H1 (cell line): ENCODE measurements around the gene LHFPL6. TPM values are rescaled to one million over a fixed set of nuclear protein-coding genes. Genes with fewer than 3 reads are reported as not detected.

Source experiments
- CTCF ChIA-PET: fragments of 300-600 bp; sonication (Branson Sonifier 250); formaldehyde crosslinking; loops from one replicate; lab custom pipeline; 2021; ENCODE audit not compliant: partially characterized antibody; lab: Charles Lee
- POLR2A ChIA-PET: fragments of 300-600 bp; sonication (Branson Sonifier 250); formaldehyde crosslinking; loops from one replicate; lab custom pipeline; 2021; ENCODE audit warnings: inconsistent platforms; ENCODE audit not compliant: partially characterized antibody; lab: Charles Lee
- DNase-seq, 2 experiments: peaks; one replicate each; pipeline versions ENCODE4 v3.0.0 to v3.0.0-alpha.2; 2010 to 2022; ENCODE audit warnings: low spot score in 2 of 2, low read depth in 1 of 2, mixed read lengths in 1 of 2
- FAIRE-seq: peaks from 2 replicates; lab custom pipeline; 2011; peaks lifted over from hg19 to GRCh38; lab: Jason Lieb, UNC
- H2AFZ ChIP-seq: 2 replicates; pipeline ENCODE4 v1.8.1; 2012; ENCODE audit warnings: low read length, inconsistent platforms
- H2AK5ac ChIP-seq: 2 replicates; pipeline ENCODE4 v1.6.1; 2013; ENCODE audit warnings: low read depth, low read length
- H2BK120ac ChIP-seq: replicated peaks from 2 replicates; pipeline ENCODE3; 2013; ENCODE audit warnings: low read depth, low read length, inconsistent platforms
- H2BK12ac ChIP-seq: 2 replicates; pipeline ENCODE4 v1.6.1; 2013; ENCODE audit warnings: low read depth, low read length
- H2BK15ac ChIP-seq: 2 replicates; pipeline ENCODE4 v1.6.1; 2013; ENCODE audit warnings: low read length
- H2BK20ac ChIP-seq: 2 replicates; pipeline ENCODE4 v1.6.1; 2013; ENCODE audit warnings: low read length
- H2BK5ac ChIP-seq: 2 replicates; pipeline ENCODE4 v1.6.1; 2013; ENCODE audit warnings: low read depth, low read length
- H3K14ac ChIP-seq: 2 replicates; pipeline ENCODE4 v1.6.1; 2013; ENCODE audit warnings: inconsistent platforms; ENCODE audit not compliant: insufficient read length
- H3K18ac ChIP-seq: 2 replicates; pipeline ENCODE4 v1.6.1; 2013; ENCODE audit warnings: low read length; ENCODE audit errors: extremely low read depth
- H3K23ac ChIP-seq: 2 replicates; pipeline ENCODE4 v1.6.1; 2013; ENCODE audit warnings: inconsistent platforms; ENCODE audit not compliant: insufficient read length
- H3K23me2 ChIP-seq: 2 replicates; pipeline ENCODE4 v1.6.1; 2013; ENCODE audit warnings: low read depth, low read length
- H3K27ac ChIP-seq: 2 replicates; pipeline ENCODE4 v1.6.1; 2011; ENCODE audit warnings: low read depth, low read length, inconsistent platforms
- H3K27me3 ChIP-seq, 4 experiments: replicated peaks in 1 of 4; 1 replicate in 1 of 4; 2 replicates in 3 of 4; pipeline versions ENCODE4 v1.6.1 to v1.8.1; 2011 to 2013; ENCODE audit warnings: low read length in 3 of 4, mild to moderate bottlenecking in 3 of 4, inconsistent platforms in 2 of 4, mixed read lengths in 2 of 4, moderate library complexity in 1 of 4; ENCODE audit not compliant: control insufficient read depth in 3 of 4, insufficient read depth in 3 of 4; ENCODE audit errors: extremely low read depth in 1 of 4
- H3K36me3 ChIP-seq, 4 experiments: 2 replicates each; pipeline versions ENCODE4 v1.6.1 to v1.8.1; 2011 to 2013; ENCODE audit warnings: mild to moderate bottlenecking in 4 of 4, low read length in 3 of 4, moderate library complexity in 2 of 4, control low read depth in 1 of 4, inconsistent platforms in 1 of 4; ENCODE audit not compliant: insufficient read depth in 4 of 4, control insufficient read depth in 2 of 4
- H3K4ac ChIP-seq: replicated peaks from 2 replicates; pipeline ENCODE3; 2013; ENCODE audit warnings: low read length, low read depth, mixed read lengths, inconsistent platforms; ENCODE audit not compliant: insufficient read length
- H3K4me1 ChIP-seq, 4 experiments: replicated peaks in 1 of 4; 1 replicate in 1 of 4; 2 replicates in 3 of 4; pipeline versions ENCODE4 v1.6.1 to v1.8.1; 2011 to 2013; ENCODE audit warnings: low read length in 3 of 4, inconsistent platforms in 2 of 4, mixed read lengths in 1 of 4; ENCODE audit not compliant: insufficient read depth in 4 of 4, control insufficient read depth in 3 of 4
- H3K4me2 ChIP-seq, 2 experiments: 2 replicates each; pipeline versions ENCODE4 v1.6.1 to v1.8.1; 2011 to 2013; ENCODE audit warnings: low read depth in 2 of 2, low read length in 2 of 2, control low read depth in 1 of 2, inconsistent platforms in 1 of 2, mild to moderate bottlenecking in 1 of 2; ENCODE audit not compliant: insufficient read depth in 1 of 2
- H3K4me3 ChIP-seq, 4 experiments: fragments of 200-600, 300-600 bp in 1 of 4; sonication (generic), shearing (Covaris generic), sonication (Bioruptor Twin) in 1 of 4; 2 replicates each; pipeline versions ENCODE4 v1.5.1 to v1.8.1; 2011 to 2016; ENCODE audit warnings: low read length in 4 of 4, low read depth in 3 of 4, control low read depth in 2 of 4, inconsistent platforms in 2 of 4, mild to moderate bottlenecking in 2 of 4, mixed read lengths in 1 of 4, moderate library complexity in 1 of 4; ENCODE audit not compliant: insufficient read depth in 2 of 4; ENCODE audit errors: extremely low read depth in 1 of 4
- H3K56ac ChIP-seq: replicated peaks from 2 replicates; pipeline ENCODE3; 2013; ENCODE audit warnings: low read depth, mild to moderate bottlenecking, mixed read lengths, low read length, inconsistent platforms; ENCODE audit not compliant: insufficient read length
- H3K79me1 ChIP-seq: 2 replicates; pipeline ENCODE4 v1.6.1; 2013; ENCODE audit warnings: low read depth, low read length, control low read depth
- H3K79me2 ChIP-seq, 2 experiments: 2 replicates each; pipeline versions ENCODE4 v1.6.1 to v1.8.1; 2012 to 2013; ENCODE audit warnings: low read length in 2 of 2, mild to moderate bottlenecking in 2 of 2, inconsistent platforms in 1 of 2; ENCODE audit not compliant: insufficient read depth in 2 of 2, control insufficient read depth in 1 of 2
- H3K9ac ChIP-seq, 4 experiments: replicated peaks in 1 of 4; 1 replicate in 1 of 4; 2 replicates in 3 of 4; pipeline versions ENCODE4 v1.6.1 to v1.8.1; 2011 to 2013; ENCODE audit warnings: low read depth in 3 of 4, low read length in 3 of 4, control low read depth in 2 of 4, mild to moderate bottlenecking in 2 of 4, moderate library complexity in 2 of 4, inconsistent platforms in 1 of 4; ENCODE audit errors: extremely low read depth in 1 of 4
- H3K9me3 ChIP-seq, 2 experiments: 2 replicates each; pipeline versions ENCODE4 v1.6.1 to v1.8.1; 2012 to 2013; ENCODE audit warnings: mild to moderate bottlenecking in 2 of 2, moderate library complexity in 2 of 2, control low read depth in 1 of 2, inconsistent platforms in 1 of 2, low read depth in 1 of 2, low read length in 1 of 2, mixed read lengths in 1 of 2; ENCODE audit not compliant: insufficient read depth in 2 of 2
- H4K20me1 ChIP-seq, 2 experiments: replicated peaks in 1 of 2; 2 replicates each; pipeline versions ENCODE3 to v1.8.1; 2011 to 2013; ENCODE audit warnings: inconsistent platforms in 2 of 2, low read length in 2 of 2, mild to moderate bottlenecking in 1 of 2; ENCODE audit not compliant: insufficient read depth in 2 of 2, control insufficient read depth in 1 of 2
- H4K5ac ChIP-seq: 2 replicates; pipeline ENCODE4 v1.6.1; 2013; ENCODE audit warnings: low read length, low read depth, mixed read lengths, inconsistent platforms; ENCODE audit not compliant: insufficient read length
- H4K8ac ChIP-seq: 2 replicates; pipeline ENCODE4 v1.8.0; 2013; ENCODE audit warnings: mild to moderate bottlenecking, moderate library complexity, low read length, inconsistent platforms; ENCODE audit not compliant: insufficient read depth; ENCODE audit errors: extremely low read depth
- H4K91ac ChIP-seq: replicated peaks from 2 replicates; pipeline ENCODE3; 2013; ENCODE audit warnings: low read length, mixed read lengths, inconsistent platforms; ENCODE audit not compliant: insufficient read length
- CHD1 ChIP-seq: IDR thresholded peaks from 2 replicates; pipeline ENCODE4 v1.6.1; 2012; ENCODE audit warnings: low read depth, low read length, improper control_type of control experiment
- KDM5A ChIP-seq: fragments of 200-600 bp; IDR thresholded peaks from 2 replicates; pipeline ENCODE4 v1.7.1; 2012; ENCODE audit warnings: mild to moderate bottlenecking, low read length, inconsistent platforms, mixed read lengths
- NRF1 ChIP-seq: IDR thresholded peaks from 2 replicates; pipeline ENCODE4 v1.6.1; 2011; ENCODE audit warnings: mild to moderate bottlenecking, low read depth, low read length, improper control_type of control experiment
- POLR2A ChIP-seq, 2 experiments: IDR thresholded peaks; 1 replicate in 1 of 2; 2 replicates in 1 of 2; pipeline ENCODE4 v1.6.1; 2011; ENCODE audit warnings: low read depth in 2 of 2, low read length in 2 of 2, mild to moderate bottlenecking in 2 of 2; ENCODE audit errors: control extremely low read depth in 1 of 2
- RBBP5 ChIP-seq: IDR thresholded peaks from 2 replicates; pipeline ENCODE4 v1.7.1; 2012; ENCODE audit warnings: low read depth, mild to moderate bottlenecking, inconsistent platforms, low read length, moderate library complexity, borderline replicate concordance
- RNF2 ChIP-seq: fragments of 200-900, 300-1000 bp; sonication (generic); IDR thresholded peaks from 2 replicates; pipeline ENCODE4 v1.7.1; 2016; ENCODE audit warnings: borderline replicate concordance, low read depth, mild to moderate bottlenecking, antibody characterized with exemption, low read length; ENCODE audit not compliant: poor library complexity, severe bottlenecking; ENCODE audit errors: missing control alignments
- SIX5 ChIP-seq: IDR thresholded peaks from 2 replicates; pipeline ENCODE4 v1.6.1; 2011; ENCODE audit warnings: mild to moderate bottlenecking, low read depth, low read length
- TCF12 ChIP-seq: IDR thresholded peaks from 2 replicates; pipeline ENCODE4 v1.6.1; 2011; ENCODE audit warnings: low read depth, mild to moderate bottlenecking, low read length
- TEAD4 ChIP-seq: IDR thresholded peaks from 2 replicates; pipeline ENCODE4 v1.6.1; 2012; ENCODE audit warnings: low read depth, low read length, inconsistent platforms, mixed read lengths
- YY1 ChIP-seq: IDR thresholded peaks from 2 replicates; pipeline ENCODE4 v1.6.1; 2011; ENCODE audit warnings: low read depth, mild to moderate bottlenecking, low read length
- WGBS, 2 experiments: shearing (Covaris generic) in 1 of 2; methylation state at CpG; one replicate each; pipeline versions ENCODE4 v1.1.6 to v1.1.7; 2013 to 2015; ENCODE audit warnings: low lambda C conversion rate in 2 of 2, mixed read lengths in 2 of 2, inconsistent platforms in 1 of 2, low coverage in 1 of 2, missing lambda C conversion rate in 1 of 2; ENCODE audit not compliant: insufficient replicate concordance in 2 of 2, insufficient coverage in 1 of 2, insufficient read length in 1 of 2; ENCODE audit errors: extremely low coverage in 1 of 2, missing lambda C conversion rate in 1 of 2; 5-methylcytosine and 5-hydroxymethylcytosine counted together
- polyA plus RNA-seq, 7 experiments: library from polyadenylated mRNA; depleted of rRNA in 3 of 7; stranded (reverse) in 5 of 7; unstranded in 2 of 7; fragments of >200 nt in 5 of 7; fragments of 200-250 nt in 2 of 7; gene quantifications; 1 replicate in 5 of 7; 2 replicates in 1 of 7; 4 replicates in 1 of 7; pipeline versions ENCODE4 v1.2.1 to v1.2.3, GENCODE V29; 2011 to 2013; ENCODE audit warnings: missing spikeins in 2 of 7, mixed read lengths in 2 of 7
- total RNA-seq: library from RNA; stranded (reverse); fragmentation: NEBNext Ultra II Directional; extraction: Animal tissue kit (Norgen Biotek cat#: 25700); gene quantifications from 2 replicates; pipeline ENCODE4 v1.2.1, GENCODE V29; 2021
- TF ChIP-seq, protein P1 (sequence below): IDR thresholded peaks from 2 replicates; pipeline ENCODE4 v1.6.1; 2012; ENCODE audit warnings: inconsistent platforms
- TF ChIP-seq, protein P2 (sequence below): IDR thresholded peaks from 2 replicates; pipeline ENCODE4 v1.6.1; 2011; ENCODE audit warnings: low read depth, mild to moderate bottlenecking, low read length; ENCODE audit not compliant: insufficient read depth

LHFPL6 gene
- total and polyA plus RNA-seq, 2 of the 8 experiments (the other 6 are each of a cell fraction or from before 2014, with no cell fraction given) = 7.6 to 17.0 TPM

- Histone ChIP-seq H2BK12ac (no peak overlapping the region), H4K8ac (no peak overlapping the region), H3K9me3 (no peaks in the 10 kb centered on the region), H3K18ac (no peak overlapping the region), H3K79me2 (no peaks in the 10 kb centered on the region), H2BK120ac (no peak overlapping the region), H4K20me1 (no peaks in the 10 kb centered on the region), H4K5ac (no peak overlapping the region)
- FAIRE-seq = no peak
- TF ChIP-seq YY1 = no peak
- no peak for TF ChIP-seq TEAD4
- TF ChIP-seq, protein P1, sequence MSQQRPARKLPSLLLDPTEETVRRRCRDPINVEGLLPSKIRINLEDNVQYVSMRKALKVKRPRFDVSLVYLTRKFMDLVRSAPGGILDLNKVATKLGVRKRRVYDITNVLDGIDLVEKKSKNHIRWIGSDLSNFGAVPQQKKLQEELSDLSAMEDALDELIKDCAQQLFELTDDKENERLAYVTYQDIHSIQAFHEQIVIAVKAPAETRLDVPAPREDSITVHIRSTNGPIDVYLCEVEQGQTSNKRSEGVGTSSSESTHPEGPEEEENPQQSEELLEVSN = no peak
- TF ChIP-seq KDM5A = no peak
- no peak for TF ChIP-seq TCF12
- TF ChIP-seq NRF1 = no peak
- TF ChIP-seq SIX5 = no peak
- TF ChIP-seq, protein P2, sequence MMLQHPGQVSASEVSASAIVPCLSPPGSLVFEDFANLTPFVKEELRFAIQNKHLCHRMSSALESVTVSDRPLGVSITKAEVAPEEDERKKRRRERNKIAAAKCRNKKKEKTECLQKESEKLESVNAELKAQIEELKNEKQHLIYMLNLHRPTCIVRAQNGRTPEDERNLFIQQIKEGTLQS = no peak
- TF ChIP-seq RNF2 = no peak
- TF ChIP-seq RBBP5 = no peak
- TF ChIP-seq POLR2A (IDR thresholded peaks at IDR 0.05; ENCODE audit: control extremely low read depth in 1 of 2, low read depth in 2 of 2, low read length in 2 of 2) = no peak
- TF ChIP-seq CHD1 = no peak
- TF ChIP-seq, all 59 proteins: peak for 0
- H3K4me2 ChIP-seq = no peak overlapping the region
- H2BK20ac ChIP-seq = no peak overlapping the region
- no peaks in the 10 kb centered on the region for H3K23me2 ChIP-seq
- H4K91ac ChIP-seq = no peak overlapping the region
- H2AFZ ChIP-seq = no peak overlapping the region
- no peak overlapping the region for H3K4ac ChIP-seq
- H3K79me1 ChIP-seq = no peaks in the 10 kb centered on the region
- no peaks in the 10 kb centered on the region for H3K36me3 ChIP-seq
- no peak overlapping the region for H3K4me3 ChIP-seq
- H2AK5ac ChIP-seq = no peak overlapping the region
- WGBS, 2 experiments = 86% methylated on average over 3 of the region's 3 CpGs; no CpG with 5 or more reads in 1 of the 2 experiments
- no peak overlapping the region for H3K14ac ChIP-seq
- no peaks in the 10 kb centered on the region for H3K4me1 ChIP-seq
- no peak overlapping the region for H2BK15ac ChIP-seq
- no peak for DNase-seq
- no peak overlapping the region for H2BK5ac ChIP-seq
- ChIA-PET POLR2A (no interaction called here), CTCF (interaction anchor here (0.6 to 1.6 kb wide), 2 partner anchors 222 to 313 kb away, joined by 3 to 4 read pairs; no protein-coding TSS in a partner anchor)
- H3K9ac ChIP-seq = no peak overlapping the region
- no peak overlapping the region for H3K56ac ChIP-seq
- H3K23ac ChIP-seq = no peak overlapping the region
- no peaks in the 10 kb centered on the region for H3K27me3 ChIP-seq
- no peak overlapping the region for H3K27ac ChIP-seq
These were observed 300.2 kb downstream of the LHFPL6 start for GRCh38 chr13:39302820-39303219.
